HepG2 (cell line): ENCODE measurements around the gene BOD1. TPM values are rescaled to one million over a fixed set of nuclear protein-coding genes. Genes with fewer than 3 reads are reported as not detected.

Experiments used
- ATAC-seq: fragments of 200-7000 bp; cut with Tn5 transposase; 3 replicates; pipeline ENCODE4 v1.9.1; 2020; ENCODE audit warnings: mild to moderate bottlenecking, moderate library complexity
- BruUV-seq: library from RNA; stranded (reverse); fragments of 400-500 nt; replicated peaks from 2 replicates; lab custom pipeline; 2021; lab: Mats Ljungman, UMichigan
- CTCF ChIA-PET: fragments of 300-600 bp; formaldehyde crosslinking; extraction: SDS; loops from one replicate; lab custom pipeline; 2021; ENCODE audit warnings: low total read pairs, inconsistent platforms, low intra/inter-chr PET ratio; lab: Yijun Ruan, JAX
- POLR2A ChIA-PET: fragments of 350-600 bp; sonication (Branson Sonifier 250); formaldehyde crosslinking; loops from one replicate; lab custom pipeline; 2020; ENCODE audit warnings: antibody characterized with exemption, inconsistent platforms; lab: Yijun Ruan, JAX
- DNase-seq: peaks from one replicate; pipeline ENCODE4 v3.0.0-alpha.2; 2015; ENCODE audit warnings: low spot score
- FAIRE-seq: peaks from 3 replicates; lab custom pipeline; 2011; peaks lifted over from hg19 to GRCh38; lab: Jason Lieb, UNC
- H2AFZ ChIP-seq: one replicate; pipeline ENCODE4 v1.6.1; 2011; ENCODE audit warnings: low read length, inconsistent platforms
- H3K27ac ChIP-seq: fragments of 300-600 bp; 3 replicates; pipeline ENCODE4 v1.8.0; 2011; ENCODE audit warnings: mixed run types, mild to moderate bottlenecking, mixed read lengths, low read length, inconsistent platforms; ENCODE audit not compliant: insufficient read depth; ENCODE audit errors: extremely low read length
- H3K27me3 ChIP-seq, 2 experiments: fragments of 200-600 bp in 1 of 2; 2 replicates in 1 of 2; 3 replicates in 1 of 2; pipeline versions ENCODE4 v1.6.0 to v1.8.0; 2011; ENCODE audit warnings: low read length in 2 of 2, mild to moderate bottlenecking in 2 of 2, moderate library complexity in 2 of 2, inconsistent platforms in 1 of 2; ENCODE audit not compliant: insufficient read depth in 2 of 2, control insufficient read depth in 1 of 2
- H3K36me3 ChIP-seq, 2 experiments: fragments of 200-600 bp in 1 of 2; replicated peaks in 1 of 2; 2 replicates in 1 of 2; 3 replicates in 1 of 2; pipeline versions ENCODE4 v1.5.1 to v1.8.0; 2011; ENCODE audit warnings: low read length in 2 of 2, inconsistent platforms in 1 of 2; ENCODE audit not compliant: insufficient read depth in 2 of 2, control insufficient read depth in 1 of 2
- H3K4me1 ChIP-seq: 2 replicates; pipeline ENCODE4 v1.5.1; 2012; ENCODE audit warnings: low read length, inconsistent platforms; ENCODE audit not compliant: insufficient read depth
- H3K4me2 ChIP-seq: 2 replicates; pipeline ENCODE4 v1.6.0; 2011; ENCODE audit warnings: low read depth, low read length, inconsistent platforms
- H3K4me3 ChIP-seq, 3 experiments: fragments of 200-600 bp in 1 of 3; sonication (generic), shearing (Covaris generic) in 1 of 3; replicated peaks in 1 of 3; 2 replicates each; pipeline ENCODE4 v1.5.1; 2011 to 2016; ENCODE audit warnings: low read length in 3 of 3, inconsistent platforms in 2 of 3, low read depth in 2 of 3, mild to moderate bottlenecking in 2 of 3, control low read depth in 1 of 3, mixed read lengths in 1 of 3; ENCODE audit not compliant: insufficient read depth in 1 of 3
- H3K79me2 ChIP-seq: one replicate; pipeline ENCODE4 v1.6.1; 2011; ENCODE audit warnings: low read length, inconsistent platforms; ENCODE audit not compliant: insufficient read depth
- H3K9ac ChIP-seq: 2 replicates; pipeline ENCODE4 v1.6.0; 2011; ENCODE audit warnings: mild to moderate bottlenecking, low read depth, low read length, inconsistent platforms; ENCODE audit not compliant: insufficient read depth
- H3K9me3 ChIP-seq: 2 replicates; pipeline ENCODE4 v1.5.1; 2012; ENCODE audit warnings: mild to moderate bottlenecking, low read length
- H4K20me1 ChIP-seq: 2 replicates; pipeline ENCODE4 v1.6.0; 2011; ENCODE audit warnings: inconsistent platforms, mild to moderate bottlenecking, low read length, moderate library complexity; ENCODE audit not compliant: insufficient read depth
- CTCF ChIP-seq: sonication (generic); formaldehyde crosslinking; IDR thresholded peaks from 2 replicates; pipeline ENCODE4 v1.5.0; 2020; ENCODE audit warnings: mild to moderate bottlenecking, missing genetic modification reagents, moderate library complexity
- HOMEZ ChIP-seq: IDR thresholded peaks from 2 replicates; pipeline ENCODE4 v1.6.1; 2016; ENCODE audit warnings: low read depth
- MLXIP ChIP-seq: sonication (generic); formaldehyde crosslinking; IDR thresholded peaks from 2 replicates; pipeline ENCODE4 v1.9.0; 2021; ENCODE audit warnings: missing genetic modification reagents, borderline replicate concordance
- POGZ ChIP-seq: sonication (generic); formaldehyde crosslinking; IDR thresholded peaks from 2 replicates; pipeline ENCODE4 v1.4.0; 2020; ENCODE audit warnings: mild to moderate bottlenecking, missing genetic modification reagents
- SAP130 ChIP-seq: IDR thresholded peaks from 2 replicates; pipeline ENCODE4 v1.6.1; 2016; ENCODE audit warnings: low read depth
- XRCC5 ChIP-seq: fragments of 200-400 bp; formaldehyde crosslinking; optimal IDR thresholded peaks from 2 replicates; pipeline ENCODE3; 2017; ENCODE audit warnings: mild to moderate bottlenecking, low read length
- ZBED4 ChIP-seq: sonication (generic); formaldehyde crosslinking; IDR thresholded peaks from 2 replicates; pipeline ENCODE4 v1.4.0; 2020; ENCODE audit warnings: missing genetic modification reagents, borderline replicate concordance
- ZNF354B ChIP-seq: sonication (generic); formaldehyde crosslinking; IDR thresholded peaks from 2 replicates; pipeline ENCODE4 v1.8.0; 2022; ENCODE audit warnings: mild to moderate bottlenecking, missing genetic modification reagents
- ZSCAN20 ChIP-seq: sonication (generic); formaldehyde crosslinking; IDR thresholded peaks from 2 replicates; pipeline ENCODE4 v1.4.0; 2020; ENCODE audit warnings: missing genetic modification reagents, mild to moderate bottlenecking, borderline replicate concordance
- WGBS: methylation state at CpG from one replicate; pipeline ENCODE4 v1.1.6; 2017; ENCODE audit warnings: low lambda C conversion rate; 5-methylcytosine and 5-hydroxymethylcytosine counted together
- in situ Hi-C: cut with HindIII; loops from 2 replicates; pipeline ENCODE4 v1.10.0; 2017; ENCODE audit warnings: low pct_unique_long_range_greater_than_20kb; ENCODE audit not compliant: extremely low pct_ligation_motif_present
- intact Hi-C: fragments of 100-400 bp; cut with micrococcal nuclease; formaldehyde crosslinking; loops from one replicate; pipeline ENCODE4 v1.10.0; 2022; ENCODE audit not compliant: unreplicated experiment
- polyA plus RNA-seq, 8 experiments: library from polyadenylated mRNA; depleted of rRNA in 3 of 8; stranded (reverse) in 7 of 8; unstranded in 1 of 8; fragments of >200 nt; fragmentation: Illumina TruSeq in 4 of 8; extraction: Trizol in 4 of 8; gene quantifications; 2 replicates each; pipeline versions ENCODE4 v1.2.1 to v1.2.3, GENCODE V29; 2011 to 2016; ENCODE audit warnings: low read depth in 4 of 8, missing spikeins in 1 of 8, mixed read lengths in 1 of 8; ENCODE audit not compliant: insufficient read depth in 1 of 8
- total RNA-seq, 5 experiments: library from RNA; depleted of rRNA; stranded (reverse); fragments of >200 nt; fragmentation: Illumina TruSeq; extraction: Trizol; gene quantifications; 2 replicates each; pipeline ENCODE4 v1.2.3, GENCODE V29; 2016; ENCODE audit warnings: low read depth in 1 of 5

BOD1 gene
- total and polyA plus RNA-seq, 2 of the 13 experiments (the other 11 are each of a cell fraction or from before 2014, with no cell fraction given), result 81.5 to 103 TPM

GRCh38 chr5:173573126-173573960 is 43.1 kb downstream of the BOD1 start (continued):
- TF ChIP-seq CTCF (peak; percentile 94), POGZ (CRISPR knock-in tag) (no peak), XRCC5 (peak; percentile 86)
- TF ChIP-seq, all 625 proteins: peak for 40

GRCh38 chr5:173572431-173573125 is 43.9 kb downstream of the BOD1 start:
- intact Hi-C loops, result loop anchor here (1.0 to 10.0 kb wide), 4 partner anchors 118 to 410 kb away; no protein-coding TSS in a partner anchor
- in situ Hi-C loops, result loop anchor here (25.0 kb wide), 1 partner anchor 585 kb away; the partner anchor contains the start of gene ATP6V0E1
- H3K4me3 ChIP-seq, result no peak overlapping the region; a peak in 1 of 6 replicates

More at GRCh38 chr5:173572431-173573125, 43.9 kb downstream of the BOD1 start:
- ChIA-PET CTCF (interaction anchor here (0.9 to 1.9 kb wide), 3 partner anchors 122 to 279 kb away, joined by 3 to 9 read pairs (median 4); no protein-coding TSS in a partner anchor), POLR2A (no interaction called here)
- no TSS peak for BruUV-seq
- peaks cover 0 to 30% of the 10 kb centered on the region in 2 experiments; a peak in 3 of 5 replicates for H3K27me3 ChIP-seq
- ATAC-seq (peak; percentile 35; the same call in 1 of the 3 replicates), FAIRE-seq (no peak), DNase-seq (no peak)
- H3K4me2 ChIP-seq, result peak overlapping the region; percentile 40; the same call in 1 of the 2 replicates
- H3K27ac ChIP-seq, result no peak overlapping the region
- WGBS, result 44% methylated on average over 5 of the region's 6 CpGs
- H3K9ac ChIP-seq, result no peak overlapping the region
- no peaks in the 10 kb centered on the region for H3K4me1 ChIP-seq
- no peaks in the 10 kb centered on the region for H3K79me2 ChIP-seq
- TF ChIP-seq ZSCAN20 (CRISPR knock-in tag), result 0 out of 2 replicates have a peak, but pooled peaks have one; percentile 20
- TF ChIP-seq HOMEZ (CRISPR knock-in tag), result no peak
- TF ChIP-seq ZNF354B (CRISPR knock-in tag), result no peak
- no peak for TF ChIP-seq MLXIP (CRISPR knock-in tag)
- TF ChIP-seq ZBED4 (CRISPR knock-in tag), result no peak
- TF ChIP-seq SAP130, result no peak
- H4K20me1 ChIP-seq, result no peaks in the 10 kb centered on the region
- H3K9me3 ChIP-seq, result no peaks in the 10 kb centered on the region
- H3K36me3 ChIP-seq, result no peaks in the 10 kb centered on the region
- H2AFZ ChIP-seq, result peak overlapping the region; percentile 81
